ENCODE results near the gene RPRD2.

RPRD2 gene

GRCh38 chr1:150516050-150516591 is 152.2 kb downstream of the RPRD2 start:
- DNase-seq = peak; percentile 66

GRCh38 chr1:150516616-150517015 is 152.7 kb downstream of the RPRD2 start:
- DNase-seq = no peak

- no peak for DNase-seq
Observed at GRCh38 chr1:150521196-150521968, 157.4 kb downstream of the RPRD2 start.

GRCh38 chr1:150525348-150525747 is 161.4 kb downstream of the RPRD2 start:
- DNase-seq = no peak
